ENCODE measurements around the gene COQ9. TPM values are rescaled to one million over a fixed set of nuclear protein-coding genes. Genes with fewer than 3 reads are reported as not detected.

The COQ9 gene
- total and polyA plus RNA-seq, 2 of the 4 experiments (the other 2 are of a cell fraction): 57.9 to 58.5 TPM

GRCh38 chr16:57479205-57479975, 32.1 kb downstream of the COQ9 start (continued):
- no peak for TF ChIP-seq MAFK (IDR thresholded peaks at IDR 0.05; ENCODE audit: low read depth, low read length)
- TF ChIP-seq RCOR1 (IDR thresholded peaks at IDR 0.05; ENCODE audit: insufficient replicate concordance, low read length): no peak

GRCh38 chr16:57479976-57480753, 32.9 kb downstream of the COQ9 start:
- H3K27me3 ChIP-seq (ENCODE audit: control insufficient read depth, insufficient read depth, low read length): no peaks in the 10 kb centered on the region
- no peaks in the 10 kb centered on the region for H3K36me3 ChIP-seq (ENCODE audit: control insufficient read depth, insufficient read depth, low read length)
- BruUV-seq (replicated peaks): no TSS peak
- no peak overlapping the region; the same call in 1 of the 2 replicates for H3K56ac ChIP-seq (ENCODE audit: extremely low read depth, insufficient read depth, low read length)
- peaks cover 12% of the 10 kb centered on the region for H3K4me1 ChIP-seq (ENCODE audit: control insufficient read depth, insufficient read depth, low read length)
- peak overlapping the region; percentile 46; the same call in 1 of the 2 replicates for H4K91ac ChIP-seq (ENCODE audit: insufficient read depth, low read depth, low read length)
- H2BK120ac ChIP-seq (ENCODE audit: low read depth, low read length): no peak overlapping the region
- DNase-seq (peak; percentile 13), ATAC-seq (ENCODE audit: low read depth) (peak; percentile 46)
- CTCF ChIA-PET: interaction anchor here (0.5 kb wide), 1 partner anchor 317 kb away, joined by 3 read pairs; no protein-coding TSS in a partner anchor
- dilution Hi-C loops (cut with HindIII; ENCODE audit: low sequenced_read_pairs, unreplicated experiment) (no loop called here), intact Hi-C loops (cut with micrococcal nuclease) (no loop called here), in situ Hi-C loops (cut with MboI; ENCODE audit: low sequenced_read_pairs) (no loop called here)
- no peak overlapping the region for H3K27ac ChIP-seq (ENCODE audit: insufficient read depth, low read length)
- H2BK5ac ChIP-seq (ENCODE audit: low read depth, low read length, poor library complexity, severe bottlenecking): no peak overlapping the region
- TF ChIP-seq SMC3 (IDR thresholded peaks at IDR 0.05; ENCODE audit: low read depth, low read length): no peak
- no peak for TF ChIP-seq MXI1 (IDR thresholded peaks at IDR 0.05; ENCODE audit: borderline replicate concordance, low read depth, low read length)
- no peak for TF ChIP-seq USF2 (IDR thresholded peaks at IDR 0.05; ENCODE audit: low read depth, low read length)
- no peak for TF ChIP-seq BHLHE40 (IDR thresholded peaks at IDR 0.05; ENCODE audit: low read depth, low read length)
- TF ChIP-seq MAFK (IDR thresholded peaks at IDR 0.05; ENCODE audit: low read depth, low read length): no peak
- no peak for TF ChIP-seq CHD1 (IDR thresholded peaks at IDR 0.05; ENCODE audit: low read depth, low read length)
- no peak for TF ChIP-seq RAD21 (IDR thresholded peaks at IDR 0.05; ENCODE audit: low read length)
- no peak for TF ChIP-seq RFX5 (IDR thresholded peaks at IDR 0.05; ENCODE audit: low read depth, low read length)
- peaks cover 9 to 22% of the 10 kb centered on the region in 2 experiments for H3K79me1 ChIP-seq (ENCODE audit: low read depth in 1 of 2, low read length in 2 of 2)
- H3K18ac ChIP-seq (ENCODE audit: low read depth, low read length): no peak overlapping the region
- H4K20me1 ChIP-seq (ENCODE audit: insufficient read depth, low read length): no peaks in the 10 kb centered on the region; the same call in 1 of the 2 replicates
- peak overlapping the region; percentile 6; the same call in 1 of the 2 replicates for H3K9ac ChIP-seq (ENCODE audit: low read depth, low read length)
- 0 out of 2 replicates have a peak overlapping the region, but pooled peaks have one; percentile 33 for H2AK5ac ChIP-seq (ENCODE audit: low read depth, low read length)
- H2AFZ ChIP-seq (replicated peaks; ENCODE audit: low read length, poor library complexity): peak overlapping the region; percentile 86
- peak overlapping the region; percentile 42 for H3K4me3 ChIP-seq (ENCODE audit: insufficient read depth, low read depth, low read length)
- peak overlapping the region; percentile 84 for H2AK9ac ChIP-seq (replicated peaks; ENCODE audit: low read depth, low read length, poor library complexity)
- 0% methylated on average over 2 of the region's 15 CpGs; no CpG with 5 or more reads in 1 of the 2 experiments for WGBS, 2 experiments (ENCODE audit: extremely low coverage in 2 of 2, insufficient read length in 1 of 2)
- POLR2A ChIA-PET (ENCODE audit: unreplicated experiment): no interaction called here
- H3K4me2 ChIP-seq (ENCODE audit: low read depth, low read length): peak overlapping the region; percentile 90; the same call in 1 of the 2 replicates
- H3K9me3 ChIP-seq (ENCODE audit: control insufficient read depth, insufficient read depth, low read length): no peaks in the 10 kb centered on the region
- H4K5ac ChIP-seq (ENCODE audit: low read depth, low read length): peak overlapping the region; percentile 34; the same call in 1 of the 2 replicates
- no peak overlapping the region; the same call in 2 of the 3 replicates for H2BK15ac ChIP-seq (ENCODE audit: low read depth, low read length)
- no peak overlapping the region for H2BK20ac ChIP-seq (ENCODE audit: low read depth, low read length)
- peak overlapping the region in 1 of 2 experiments; percentile 76; a peak in 3 of 4 replicates for H4K8ac ChIP-seq (ENCODE audit: low read depth in 2 of 2, low read length in 2 of 2)
- no peak overlapping the region; the same call in 1 of the 2 replicates for H3K23ac ChIP-seq (ENCODE audit: low read depth, low read length)
- no peaks in the 10 kb centered on the region; the same call in 1 of the 2 replicates for H3K9me1 ChIP-seq (ENCODE audit: insufficient read depth, low read length)
- peak overlapping the region; percentile 48 for H3K4ac ChIP-seq (ENCODE audit: low read depth, low read length)
- H3K14ac ChIP-seq (replicated peaks; ENCODE audit: low read depth, low read length): 0 out of 2 replicates have a peak overlapping the region, but pooled peaks have one; percentile 11
